OCI-LY1 (cell line): ENCODE measurements around the gene PGLYRP2.

Source experiments
- H2AFZ ChIP-seq: fragments of 200-600 bp; sonication (generic), shearing (Covaris generic); 2 replicates; pipeline ENCODE4 v1.6.0; 2014; ENCODE audit warnings: antibody characterized with exemption, mild to moderate bottlenecking, low read length
- H3F3A ChIP-seq: fragments of 200-600 bp; sonication (generic), shearing (Covaris generic); 2 replicates; pipeline ENCODE4 v1.6.0; 2014; ENCODE audit warnings: mild to moderate bottlenecking, antibody characterized with exemption, low read length, moderate library complexity; ENCODE audit not compliant: insufficient read depth
- H3K27ac ChIP-seq: fragments of 200-600 bp; sonication (generic); 2 replicates; pipeline ENCODE4 v1.5.1; 2014; ENCODE audit warnings: low read length, mixed run types, mild to moderate bottlenecking, low read depth; ENCODE audit not compliant: poor library complexity, severe bottlenecking
- H3K27me3 ChIP-seq: fragments of 200-600 bp; sonication (generic); 2 replicates; pipeline ENCODE4 v1.6.0; 2014; ENCODE audit warnings: antibody characterized with exemption, mild to moderate bottlenecking, low read length, moderate library complexity; ENCODE audit not compliant: insufficient read depth
- H3K36me3 ChIP-seq: fragments of 200-600 bp; sonication (generic); 2 replicates; pipeline ENCODE4 v1.6.1; 2014; ENCODE audit warnings: mild to moderate bottlenecking, antibody characterized with exemption, low read length, moderate library complexity, mixed read lengths; ENCODE audit not compliant: insufficient read depth
- H3K4me1 ChIP-seq: fragments of 200-600 bp; sonication (generic); 2 replicates; pipeline ENCODE4 v1.5.1; 2014; ENCODE audit warnings: mild to moderate bottlenecking, low read length, moderate library complexity; ENCODE audit not compliant: insufficient read depth, severe bottlenecking
- H3K4me2 ChIP-seq: fragments of 200-600 bp; sonication (generic), shearing (Covaris generic); 2 replicates; pipeline ENCODE4 v1.6.1; 2014; ENCODE audit warnings: low read length
- H3K4me3 ChIP-seq: fragments of 200-600 bp; sonication (generic); 2 replicates; pipeline ENCODE4 v1.5.1; 2014; ENCODE audit warnings: low read length, low read depth, mild to moderate bottlenecking, mixed read lengths; ENCODE audit not compliant: poor library complexity, severe bottlenecking
- H3K79me2 ChIP-seq: fragments of 200-600 bp; shearing (Covaris generic); 2 replicates; pipeline ENCODE4 v1.6.1; 2016; ENCODE audit warnings: mixed run types, low read length, mixed read lengths; ENCODE audit not compliant: insufficient read depth
- H3K9ac ChIP-seq: fragments of 200-600 bp; sonication (generic), shearing (Covaris generic); 2 replicates; pipeline ENCODE4 v1.6.1; 2014; ENCODE audit warnings: mild to moderate bottlenecking, low read length, mixed read lengths
- H3K9me2 ChIP-seq: fragments of 200-600 bp; sonication (generic), shearing (Covaris generic); 2 replicates; pipeline ENCODE4 v1.6.1; 2014; ENCODE audit warnings: low read depth, mild to moderate bottlenecking, low read length, mixed read lengths
- H3K9me3 ChIP-seq: fragments of 200-600 bp; shearing (Covaris generic); 2 replicates; pipeline ENCODE4 v1.6.1; 2014; ENCODE audit warnings: low read length, mixed read lengths
- H4K20me1 ChIP-seq: fragments of 200-600 bp; sonication (generic), shearing (Covaris generic); 2 replicates; pipeline ENCODE4 v1.6.0; 2016; ENCODE audit warnings: mild to moderate bottlenecking, low read length; ENCODE audit not compliant: insufficient read depth
- EZH2 ChIP-seq: fragments of 200-600 bp; sonication (generic), shearing (Covaris generic); IDR thresholded peaks from 2 replicates; pipeline ENCODE4 v1.8.0; 2017; ENCODE audit warnings: borderline replicate concordance, mixed run types, mild to moderate bottlenecking, antibody characterized with exemption, low read length, moderate library complexity, mixed read lengths
- TF ChIP-seq, protein P1 (sequence below): fragments of 200-600 bp; sonication (generic), shearing (Covaris generic); IDR thresholded peaks from 2 replicates; pipeline ENCODE4 v1.5.1; 2017; ENCODE audit warnings: mild to moderate bottlenecking, antibody characterized with exemption, low read length, moderate library complexity, mixed read lengths

Gene PGLYRP2

DNA sequence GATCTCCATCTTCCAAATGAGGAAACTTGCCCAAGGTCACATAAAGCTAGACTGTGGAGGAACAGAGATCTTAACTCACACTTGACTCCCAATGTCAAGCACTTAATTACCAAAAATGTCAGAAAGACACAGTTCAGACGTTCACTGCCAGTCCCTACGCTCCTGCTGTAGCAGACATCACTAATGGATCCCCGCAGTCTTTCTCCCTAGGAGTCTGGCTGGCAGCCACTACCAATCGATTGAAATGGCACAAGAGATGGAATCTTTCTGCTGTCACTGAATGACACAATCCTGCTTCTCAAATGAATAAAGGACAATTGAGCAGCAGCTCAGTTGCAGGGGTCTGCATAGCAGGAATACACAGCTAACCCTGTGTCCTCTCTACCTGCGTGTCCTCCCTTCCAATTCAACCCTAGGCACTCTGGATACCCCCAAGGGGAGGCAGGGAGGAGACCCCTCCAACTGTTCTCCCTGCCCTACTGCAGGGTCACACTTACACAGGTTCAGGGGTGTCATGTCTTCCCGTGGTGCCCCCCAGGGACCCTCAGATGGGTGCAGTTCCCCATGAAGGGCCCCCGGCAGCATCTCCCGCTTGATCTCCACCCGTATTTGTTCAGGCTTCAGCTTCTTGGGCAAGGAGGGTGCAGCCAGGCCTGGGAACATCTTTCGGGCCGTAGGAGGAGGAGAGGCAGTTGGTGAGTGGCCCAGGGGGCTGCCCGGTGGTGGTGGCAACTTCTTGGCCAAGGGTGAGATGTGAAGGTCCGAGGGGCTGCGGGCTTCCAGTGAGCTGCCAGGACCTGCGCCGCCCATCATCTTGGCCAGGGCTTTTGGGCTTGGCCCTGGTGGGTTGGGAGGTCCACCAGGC, 52.6 kb downstream of the PGLYRP2 start:
- Histone ChIP-seq H3K36me3 (peaks cover 57% of the 10 kb centered on the region), H3K9me2 (no peaks in the 10 kb centered on the region), H3K27ac (no peak overlapping the region), H3K4me3 (no peak overlapping the region), H3K79me2 (peaks cover 16% of the 10 kb centered on the region), H3K9me3 (no peaks in the 10 kb centered on the region), H3K9ac (no peak overlapping the region), H3K4me1 (peaks cover 15% of the 10 kb centered on the region), H3K27me3 (no peaks in the 10 kb centered on the region), H2AFZ (no peak overlapping the region), H4K20me1 (no peaks in the 10 kb centered on the region), H3K4me2 (no peak overlapping the region), H3F3A (no peaks in the 10 kb centered on the region)
- TF ChIP-seq, protein P1, sequence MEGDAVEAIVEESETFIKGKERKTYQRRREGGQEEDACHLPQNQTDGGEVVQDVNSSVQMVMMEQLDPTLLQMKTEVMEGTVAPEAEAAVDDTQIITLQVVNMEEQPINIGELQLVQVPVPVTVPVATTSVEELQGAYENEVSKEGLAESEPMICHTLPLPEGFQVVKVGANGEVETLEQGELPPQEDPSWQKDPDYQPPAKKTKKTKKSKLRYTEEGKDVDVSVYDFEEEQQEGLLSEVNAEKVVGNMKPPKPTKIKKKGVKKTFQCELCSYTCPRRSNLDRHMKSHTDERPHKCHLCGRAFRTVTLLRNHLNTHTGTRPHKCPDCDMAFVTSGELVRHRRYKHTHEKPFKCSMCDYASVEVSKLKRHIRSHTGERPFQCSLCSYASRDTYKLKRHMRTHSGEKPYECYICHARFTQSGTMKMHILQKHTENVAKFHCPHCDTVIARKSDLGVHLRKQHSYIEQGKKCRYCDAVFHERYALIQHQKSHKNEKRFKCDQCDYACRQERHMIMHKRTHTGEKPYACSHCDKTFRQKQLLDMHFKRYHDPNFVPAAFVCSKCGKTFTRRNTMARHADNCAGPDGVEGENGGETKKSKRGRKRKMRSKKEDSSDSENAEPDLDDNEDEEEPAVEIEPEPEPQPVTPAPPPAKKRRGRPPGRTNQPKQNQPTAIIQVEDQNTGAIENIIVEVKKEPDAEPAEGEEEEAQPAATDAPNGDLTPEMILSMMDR = no peak
- no peak for TF ChIP-seq EZH2

DNA sequence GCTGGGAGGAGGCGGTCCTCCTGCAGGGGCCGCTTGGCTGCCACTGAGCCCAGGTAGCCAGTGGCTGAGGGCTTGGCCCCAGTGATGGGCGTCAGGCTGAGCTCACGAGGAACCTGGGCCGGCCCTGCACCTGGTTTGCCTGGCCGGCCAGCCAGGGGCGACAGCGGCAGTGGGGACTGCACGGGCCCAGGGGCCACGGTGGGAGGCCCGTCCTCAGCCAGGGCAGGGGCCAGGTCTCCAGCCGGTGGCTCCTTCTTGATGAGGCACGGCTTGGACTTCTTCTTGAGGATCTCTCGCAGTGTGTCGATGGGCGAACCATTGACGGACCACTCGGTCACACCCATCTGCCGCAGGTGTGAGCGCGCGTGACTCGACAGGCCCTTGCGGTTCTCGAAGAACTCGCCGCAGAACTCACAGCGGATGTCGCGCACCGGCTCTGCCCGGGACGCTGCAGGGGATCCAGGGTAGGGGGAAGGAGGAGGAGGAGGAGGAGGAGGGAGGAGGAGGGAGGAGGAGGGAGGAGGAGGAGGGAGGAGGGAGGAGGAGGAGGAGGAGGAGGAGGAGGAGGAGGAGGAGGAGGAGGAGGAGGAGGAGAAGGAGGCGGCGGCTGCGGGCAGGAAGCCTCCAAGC, 53.9 kb downstream of the PGLYRP2 start:
- H3F3A ChIP-seq = no peaks in the 10 kb centered on the region
- peaks cover 57% of the 10 kb centered on the region for H3K36me3 ChIP-seq
- H4K20me1 ChIP-seq = no peaks in the 10 kb centered on the region
- H3K9me2 ChIP-seq = no peaks in the 10 kb centered on the region
- H2AFZ ChIP-seq = no peak overlapping the region
- no peaks in the 10 kb centered on the region for H3K9me3 ChIP-seq
- H3K27ac ChIP-seq = no peak overlapping the region
- H3K79me2 ChIP-seq = peaks cover 6% of the 10 kb centered on the region; the same call in 1 of the 2 replicates
- TF ChIP-seq, protein P1 = no peak
- TF ChIP-seq EZH2 = no peak
- peaks cover 2% of the 10 kb centered on the region for H3K4me1 ChIP-seq
- H3K27me3 ChIP-seq = no peaks in the 10 kb centered on the region
- H3K4me3 ChIP-seq = no peak overlapping the region
- no peak overlapping the region for H3K4me2 ChIP-seq
- no peak overlapping the region for H3K9ac ChIP-seq

DNA sequence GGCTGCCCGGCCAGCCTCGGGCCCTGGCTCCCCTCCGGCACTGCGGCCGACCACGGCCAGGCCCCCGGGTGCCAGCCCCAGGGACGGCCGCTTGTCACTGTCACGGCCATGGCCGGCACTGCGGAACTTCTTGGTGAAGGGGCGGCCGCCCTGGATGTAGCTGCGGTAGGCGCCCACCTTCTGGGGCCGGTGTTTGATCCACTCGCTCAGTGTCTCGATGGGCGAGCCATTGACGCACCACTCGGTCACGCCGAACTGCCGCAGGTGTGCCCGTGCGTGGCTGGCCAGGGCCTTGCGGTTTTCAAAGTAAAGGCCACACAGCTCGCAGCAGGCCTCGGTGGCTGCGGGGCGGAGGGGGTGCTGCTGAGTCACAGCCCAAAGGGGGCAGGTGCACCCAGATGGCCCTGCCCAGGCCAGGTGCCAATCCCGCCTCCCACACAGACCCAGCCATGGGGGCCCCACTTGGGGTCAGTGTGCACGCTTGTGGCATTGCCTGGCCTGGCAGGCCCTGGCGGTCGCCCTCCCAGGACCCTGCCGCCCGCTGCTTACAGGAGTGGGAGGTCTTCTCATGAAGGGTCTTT, 54.5 kb downstream of the PGLYRP2 start:
- no peak overlapping the region for H3K4me3 ChIP-seq
- no peaks in the 10 kb centered on the region for H3K27me3 ChIP-seq
- peaks cover 5% of the 10 kb centered on the region for H3K4me1 ChIP-seq
- no peak overlapping the region for H3K27ac ChIP-seq
- H3K79me2 ChIP-seq = no peaks in the 10 kb centered on the region
- H2AFZ ChIP-seq = no peak overlapping the region
- H3K36me3 ChIP-seq = peaks cover 57% of the 10 kb centered on the region
- H3F3A ChIP-seq = no peaks in the 10 kb centered on the region
- H4K20me1 ChIP-seq = no peaks in the 10 kb centered on the region
- no peaks in the 10 kb centered on the region for H3K9me3 ChIP-seq
- TF ChIP-seq, protein P1 = no peak
- no peak for TF ChIP-seq EZH2
- H3K4me2 ChIP-seq = no peak overlapping the region
- no peak overlapping the region for H3K9ac ChIP-seq
- no peaks in the 10 kb centered on the region for H3K9me2 ChIP-seq
